H1 (cell line): ENCODE measurements around the gene CERKL. TPM values are rescaled to one million over a fixed set of nuclear protein-coding genes. Genes with fewer than 3 reads are reported as not detected.

Source experiments
- CTCF ChIA-PET: fragments of 300-600 bp; sonication (Branson Sonifier 250); formaldehyde crosslinking; loops from one replicate; lab custom pipeline; 2021; ENCODE audit not compliant: partially characterized antibody; lab: Charles Lee
- POLR2A ChIA-PET: fragments of 300-600 bp; sonication (Branson Sonifier 250); formaldehyde crosslinking; loops from one replicate; lab custom pipeline; 2021; ENCODE audit warnings: inconsistent platforms; ENCODE audit not compliant: partially characterized antibody; lab: Charles Lee
- DNase-seq, 2 experiments: peaks; one replicate each; pipeline versions ENCODE4 v3.0.0 to v3.0.0-alpha.2; 2010 to 2022; ENCODE audit warnings: low spot score in 2 of 2, low read depth in 1 of 2, mixed read lengths in 1 of 2
- FAIRE-seq: peaks from 2 replicates; lab custom pipeline; 2011; peaks lifted over from hg19 to GRCh38; lab: Jason Lieb, UNC
- H2AFZ ChIP-seq: 2 replicates; pipeline ENCODE4 v1.8.1; 2012; ENCODE audit warnings: low read length, inconsistent platforms
- H2AK5ac ChIP-seq: 2 replicates; pipeline ENCODE4 v1.6.1; 2013; ENCODE audit warnings: low read depth, low read length
- H2BK120ac ChIP-seq: replicated peaks from 2 replicates; pipeline ENCODE3; 2013; ENCODE audit warnings: low read depth, low read length, inconsistent platforms
- H2BK12ac ChIP-seq: 2 replicates; pipeline ENCODE4 v1.6.1; 2013; ENCODE audit warnings: low read depth, low read length
- H2BK15ac ChIP-seq: 2 replicates; pipeline ENCODE4 v1.6.1; 2013; ENCODE audit warnings: low read length
- H2BK20ac ChIP-seq: 2 replicates; pipeline ENCODE4 v1.6.1; 2013; ENCODE audit warnings: low read length
- H2BK5ac ChIP-seq: 2 replicates; pipeline ENCODE4 v1.6.1; 2013; ENCODE audit warnings: low read depth, low read length
- H3K14ac ChIP-seq: 2 replicates; pipeline ENCODE4 v1.6.1; 2013; ENCODE audit warnings: inconsistent platforms; ENCODE audit not compliant: insufficient read length
- H3K18ac ChIP-seq: 2 replicates; pipeline ENCODE4 v1.6.1; 2013; ENCODE audit warnings: low read length; ENCODE audit errors: extremely low read depth
- H3K23ac ChIP-seq: 2 replicates; pipeline ENCODE4 v1.6.1; 2013; ENCODE audit warnings: inconsistent platforms; ENCODE audit not compliant: insufficient read length
- H3K23me2 ChIP-seq: 2 replicates; pipeline ENCODE4 v1.6.1; 2013; ENCODE audit warnings: low read depth, low read length
- H3K27ac ChIP-seq: 2 replicates; pipeline ENCODE4 v1.6.1; 2011; ENCODE audit warnings: low read depth, low read length, inconsistent platforms
- H3K27me3 ChIP-seq, 4 experiments: replicated peaks in 1 of 4; 1 replicate in 1 of 4; 2 replicates in 3 of 4; pipeline versions ENCODE4 v1.6.1 to v1.8.1; 2011 to 2013; ENCODE audit warnings: low read length in 3 of 4, mild to moderate bottlenecking in 3 of 4, inconsistent platforms in 2 of 4, mixed read lengths in 2 of 4, moderate library complexity in 1 of 4; ENCODE audit not compliant: control insufficient read depth in 3 of 4, insufficient read depth in 3 of 4; ENCODE audit errors: extremely low read depth in 1 of 4
- H3K36me3 ChIP-seq, 4 experiments: 2 replicates each; pipeline versions ENCODE4 v1.6.1 to v1.8.1; 2011 to 2013; ENCODE audit warnings: mild to moderate bottlenecking in 4 of 4, low read length in 3 of 4, moderate library complexity in 2 of 4, control low read depth in 1 of 4, inconsistent platforms in 1 of 4; ENCODE audit not compliant: insufficient read depth in 4 of 4, control insufficient read depth in 2 of 4
- H3K4ac ChIP-seq: replicated peaks from 2 replicates; pipeline ENCODE3; 2013; ENCODE audit warnings: low read length, low read depth, mixed read lengths, inconsistent platforms; ENCODE audit not compliant: insufficient read length
- H3K4me1 ChIP-seq, 4 experiments: replicated peaks in 1 of 4; 1 replicate in 1 of 4; 2 replicates in 3 of 4; pipeline versions ENCODE4 v1.6.1 to v1.8.1; 2011 to 2013; ENCODE audit warnings: low read length in 3 of 4, inconsistent platforms in 2 of 4, mixed read lengths in 1 of 4; ENCODE audit not compliant: insufficient read depth in 4 of 4, control insufficient read depth in 3 of 4
- H3K4me2 ChIP-seq, 2 experiments: 2 replicates each; pipeline versions ENCODE4 v1.6.1 to v1.8.1; 2011 to 2013; ENCODE audit warnings: low read depth in 2 of 2, low read length in 2 of 2, control low read depth in 1 of 2, inconsistent platforms in 1 of 2, mild to moderate bottlenecking in 1 of 2; ENCODE audit not compliant: insufficient read depth in 1 of 2
- H3K4me3 ChIP-seq, 4 experiments: fragments of 200-600, 300-600 bp in 1 of 4; sonication (generic), shearing (Covaris generic), sonication (Bioruptor Twin) in 1 of 4; 2 replicates each; pipeline versions ENCODE4 v1.5.1 to v1.8.1; 2011 to 2016; ENCODE audit warnings: low read length in 4 of 4, low read depth in 3 of 4, control low read depth in 2 of 4, inconsistent platforms in 2 of 4, mild to moderate bottlenecking in 2 of 4, mixed read lengths in 1 of 4, moderate library complexity in 1 of 4; ENCODE audit not compliant: insufficient read depth in 2 of 4; ENCODE audit errors: extremely low read depth in 1 of 4
- H3K56ac ChIP-seq: replicated peaks from 2 replicates; pipeline ENCODE3; 2013; ENCODE audit warnings: low read depth, mild to moderate bottlenecking, mixed read lengths, low read length, inconsistent platforms; ENCODE audit not compliant: insufficient read length
- H3K79me1 ChIP-seq: 2 replicates; pipeline ENCODE4 v1.6.1; 2013; ENCODE audit warnings: low read depth, low read length, control low read depth
- H3K79me2 ChIP-seq, 2 experiments: 2 replicates each; pipeline versions ENCODE4 v1.6.1 to v1.8.1; 2012 to 2013; ENCODE audit warnings: low read length in 2 of 2, mild to moderate bottlenecking in 2 of 2, inconsistent platforms in 1 of 2; ENCODE audit not compliant: insufficient read depth in 2 of 2, control insufficient read depth in 1 of 2
- H3K9ac ChIP-seq, 4 experiments: replicated peaks in 1 of 4; 1 replicate in 1 of 4; 2 replicates in 3 of 4; pipeline versions ENCODE4 v1.6.1 to v1.8.1; 2011 to 2013; ENCODE audit warnings: low read depth in 3 of 4, low read length in 3 of 4, control low read depth in 2 of 4, mild to moderate bottlenecking in 2 of 4, moderate library complexity in 2 of 4, inconsistent platforms in 1 of 4; ENCODE audit errors: extremely low read depth in 1 of 4
- H3K9me3 ChIP-seq, 2 experiments: 2 replicates each; pipeline versions ENCODE4 v1.6.1 to v1.8.1; 2012 to 2013; ENCODE audit warnings: mild to moderate bottlenecking in 2 of 2, moderate library complexity in 2 of 2, control low read depth in 1 of 2, inconsistent platforms in 1 of 2, low read depth in 1 of 2, low read length in 1 of 2, mixed read lengths in 1 of 2; ENCODE audit not compliant: insufficient read depth in 2 of 2
- H4K20me1 ChIP-seq, 2 experiments: replicated peaks in 1 of 2; 2 replicates each; pipeline versions ENCODE3 to v1.8.1; 2011 to 2013; ENCODE audit warnings: inconsistent platforms in 2 of 2, low read length in 2 of 2, mild to moderate bottlenecking in 1 of 2; ENCODE audit not compliant: insufficient read depth in 2 of 2, control insufficient read depth in 1 of 2
- H4K5ac ChIP-seq: 2 replicates; pipeline ENCODE4 v1.6.1; 2013; ENCODE audit warnings: low read length, low read depth, mixed read lengths, inconsistent platforms; ENCODE audit not compliant: insufficient read length
- H4K8ac ChIP-seq: 2 replicates; pipeline ENCODE4 v1.8.0; 2013; ENCODE audit warnings: mild to moderate bottlenecking, moderate library complexity, low read length, inconsistent platforms; ENCODE audit not compliant: insufficient read depth; ENCODE audit errors: extremely low read depth
- H4K91ac ChIP-seq: replicated peaks from 2 replicates; pipeline ENCODE3; 2013; ENCODE audit warnings: low read length, mixed read lengths, inconsistent platforms; ENCODE audit not compliant: insufficient read length
- CHD1 ChIP-seq: IDR thresholded peaks from 2 replicates; pipeline ENCODE4 v1.6.1; 2012; ENCODE audit warnings: low read depth, low read length, improper control_type of control experiment
- CHD2 ChIP-seq: IDR thresholded peaks from 2 replicates; pipeline ENCODE4 v1.6.1; 2012; ENCODE audit warnings: low read length, improper control_type of control experiment
- EGR1 ChIP-seq: IDR thresholded peaks from 2 replicates; pipeline ENCODE4 v1.6.1; 2011; ENCODE audit warnings: low read depth, low read length, borderline replicate concordance
- HDAC6 ChIP-seq: IDR thresholded peaks from one replicate; pipeline ENCODE4 v1.7.1; 2012; ENCODE audit warnings: low read depth, mild to moderate bottlenecking, inconsistent platforms, low read length, moderate library complexity
- JUND ChIP-seq: IDR thresholded peaks from 2 replicates; pipeline ENCODE4 v1.6.1; 2011; ENCODE audit warnings: mild to moderate bottlenecking, improper control_type of control experiment, low read length
- RAD21 ChIP-seq, 2 experiments: IDR thresholded peaks in 1 of 2; conservative IDR thresholded peaks in 1 of 2; 2 replicates each; pipeline ENCODE4 v1.6.1; 2011; ENCODE audit warnings: low read depth in 2 of 2, low read length in 2 of 2, improper control_type of control experiment in 1 of 2, inconsistent platforms in 1 of 2, mild to moderate bottlenecking in 1 of 2, moderate library complexity in 1 of 2
- YY1 ChIP-seq: IDR thresholded peaks from 2 replicates; pipeline ENCODE4 v1.6.1; 2011; ENCODE audit warnings: low read depth, mild to moderate bottlenecking, low read length
- ZNF274 ChIP-seq: IDR thresholded peaks from 2 replicates; pipeline ENCODE4 v1.7.0; 2012; ENCODE audit warnings: low read length, borderline replicate concordance; ENCODE audit errors: extremely low read depth
- WGBS, 2 experiments: shearing (Covaris generic) in 1 of 2; methylation state at CpG; one replicate each; pipeline versions ENCODE4 v1.1.6 to v1.1.7; 2013 to 2015; ENCODE audit warnings: low lambda C conversion rate in 2 of 2, mixed read lengths in 2 of 2, inconsistent platforms in 1 of 2, low coverage in 1 of 2, missing lambda C conversion rate in 1 of 2; ENCODE audit not compliant: insufficient replicate concordance in 2 of 2, insufficient coverage in 1 of 2, insufficient read length in 1 of 2; ENCODE audit errors: extremely low coverage in 1 of 2, missing lambda C conversion rate in 1 of 2; 5-methylcytosine and 5-hydroxymethylcytosine counted together
- polyA plus RNA-seq, 7 experiments: library from polyadenylated mRNA; depleted of rRNA in 3 of 7; stranded (reverse) in 5 of 7; unstranded in 2 of 7; fragments of >200 nt in 5 of 7; fragments of 200-250 nt in 2 of 7; gene quantifications; 1 replicate in 5 of 7; 2 replicates in 1 of 7; 4 replicates in 1 of 7; pipeline versions ENCODE4 v1.2.1 to v1.2.3, GENCODE V29; 2011 to 2013; ENCODE audit warnings: missing spikeins in 2 of 7, mixed read lengths in 2 of 7
- total RNA-seq: library from RNA; stranded (reverse); fragmentation: NEBNext Ultra II Directional; extraction: Animal tissue kit (Norgen Biotek cat#: 25700); gene quantifications from 2 replicates; pipeline ENCODE4 v1.2.1, GENCODE V29; 2021
- TF ChIP-seq, protein P1 (sequence below): IDR thresholded peaks from 2 replicates; pipeline ENCODE4 v1.6.1; 2011; ENCODE audit warnings: low read length, improper control_type of control experiment

The CERKL gene
- total and polyA plus RNA-seq, 2 of the 8 experiments (the other 6 are each of a cell fraction or from before 2014, with no cell fraction given) = 0.05 TPM; not detected in 1

GRCh38 chr2:181542170-181542569, 114.7 kb downstream of the CERKL start:
- no peak overlapping the region for H4K5ac ChIP-seq
- TF ChIP-seq YY1 (no peak), CHD1 (no peak), RAD21 (IDR thresholded peaks at IDR 0.05 in 1 of 2, conservative IDR thresholded peaks at IDR 0.05 in 1 of 2; ENCODE audit: low read depth in 2 of 2, low read length in 2 of 2) (no peak), CHD2 (no peak), ZNF274 (no peak), EGR1 (no peak), HDAC6 (no peak), JUND (no peak)
- TF ChIP-seq, protein P1, sequence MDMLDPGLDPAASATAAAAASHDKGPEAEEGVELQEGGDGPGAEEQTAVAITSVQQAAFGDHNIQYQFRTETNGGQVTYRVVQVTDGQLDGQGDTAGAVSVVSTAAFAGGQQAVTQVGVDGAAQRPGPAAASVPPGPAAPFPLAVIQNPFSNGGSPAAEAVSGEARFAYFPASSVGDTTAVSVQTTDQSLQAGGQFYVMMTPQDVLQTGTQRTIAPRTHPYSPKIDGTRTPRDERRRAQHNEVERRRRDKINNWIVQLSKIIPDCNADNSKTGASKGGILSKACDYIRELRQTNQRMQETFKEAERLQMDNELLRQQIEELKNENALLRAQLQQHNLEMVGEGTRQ = no peak

More at GRCh38 chr2:181542170-181542569, 114.7 kb downstream of the CERKL start:
- H2BK15ac ChIP-seq = no peak overlapping the region
- H4K20me1 ChIP-seq = no peaks in the 10 kb centered on the region
- no peak overlapping the region for H3K4me3 ChIP-seq
- no peak overlapping the region for H4K8ac ChIP-seq
- H3K18ac ChIP-seq = no peak overlapping the region
- no peak overlapping the region for H2AK5ac ChIP-seq
- H2BK12ac ChIP-seq = no peak overlapping the region
- no peak overlapping the region for H3K56ac ChIP-seq
- H3K4ac ChIP-seq = no peak overlapping the region
- no peaks in the 10 kb centered on the region for H3K23me2 ChIP-seq
- no peak overlapping the region for H4K91ac ChIP-seq
- no peak overlapping the region for H3K9ac ChIP-seq
- no peaks in the 10 kb centered on the region; a peak in 1 of 8 replicates for H3K36me3 ChIP-seq
- WGBS, 2 experiments = 94% methylated on average over 2 of the region's 2 CpGs; no CpG with 5 or more reads in 1 of the 2 experiments
- H3K79me1 ChIP-seq = no peaks in the 10 kb centered on the region
- no peak overlapping the region for H3K14ac ChIP-seq
- no peaks in the 10 kb centered on the region for H3K27me3 ChIP-seq
- H3K79me2 ChIP-seq = no peaks in the 10 kb centered on the region
- ChIA-PET POLR2A (no interaction called here), CTCF (no interaction called here)
- no peak overlapping the region for H2BK20ac ChIP-seq
- 0 out of 4 replicates have a peak, but pooled peaks cover 0 to 7% of the 10 kb centered on the region in 2 experiments for H3K9me3 ChIP-seq
- H3K27ac ChIP-seq = no peak overlapping the region
- H3K4me2 ChIP-seq = no peak overlapping the region
- no peak overlapping the region for H2BK5ac ChIP-seq
- no peak overlapping the region for H2AFZ ChIP-seq
- H2BK120ac ChIP-seq = no peak overlapping the region
- FAIRE-seq (no peak), DNase-seq (no peak)
- no peak overlapping the region for H3K23ac ChIP-seq
- no peaks in the 10 kb centered on the region for H3K4me1 ChIP-seq
